ENCODE data around the gene AGO1. TPM values are rescaled to one million over a fixed set of nuclear protein-coding genes. Genes with fewer than 3 reads are reported as not detected.

Gene AGO1
- total and polyA plus RNA-seq, 2 of the 8 experiments (the other 6 are each of a cell fraction or from before 2014, with no cell fraction given): 15.1 to 73.7 TPM

GRCh38 chr1:35882945-35883634 lies at the start of gene AGO1 (continued):
- TF ChIP-seq SAP30 (IDR thresholded peaks at IDR 0.05; ENCODE audit: insufficient read depth, insufficient replicate concordance, low read length): peak; percentile 90
- no peak for TF ChIP-seq BRCA1 (IDR thresholded peaks at IDR 0.05; ENCODE audit: low read depth, low read length)
- no peak for TF ChIP-seq CEBPB (IDR thresholded peaks at IDR 0.05; ENCODE audit: low read depth, low read length)
- TF ChIP-seq RAD21 (IDR thresholded peaks at IDR 0.05 in 1 of 2, conservative IDR thresholded peaks at IDR 0.05 in 1 of 2; ENCODE audit: low read depth in 2 of 2, low read length in 2 of 2): peak; percentile 31 to 53; a peak in 3 of 4 replicates
